Measurements from ENCODE around the gene STXBP1.

The STXBP1 gene

GRCh38 chr9:127611899-127612790, at the start of gene STXBP1:
TSS of gene STXBP1 (plus strand) at chr9:127612277. CDS start at chr9:127612404, 127 bp downstream.
- DNase-seq (ENCODE audit: low read depth in 2 of 2) = peak; percentile 71 to 80

- no peak for DNase-seq (ENCODE audit: low read depth in 2 of 2)
Observed at GRCh38 chr9:127562279-127562796, 49.7 kb upstream of the STXBP1 start.

- DNase-seq (ENCODE audit: low read depth in 2 of 2) = no peak
Observed at GRCh38 chr9:127562841-127563401, 49.2 kb upstream of the STXBP1 start.

GRCh38 chr9:127563579-127563978, 48.5 kb upstream of the STXBP1 start:
- no peak for DNase-seq (ENCODE audit: low read depth in 2 of 2)

GRCh38 chr9:127565231-127565630, 46.8 kb upstream of the STXBP1 start:
- no peak for DNase-seq (ENCODE audit: low read depth in 2 of 2)

GRCh38 chr9:127566351-127567001, 45.6 kb upstream of the STXBP1 start:
- DNase-seq (ENCODE audit: low read depth in 2 of 2) = no peak

- no peak for DNase-seq (ENCODE audit: low read depth in 2 of 2)
Observed at GRCh38 chr9:127567035-127567729, 44.9 kb upstream of the STXBP1 start.

- no peak for DNase-seq (ENCODE audit: low read depth in 2 of 2)
Observed at GRCh38 chr9:127567730-127568617, 44.1 kb upstream of the STXBP1 start.

- no peak for DNase-seq (ENCODE audit: low read depth in 2 of 2)
Observed at GRCh38 chr9:127568618-127568970, 43.5 kb upstream of the STXBP1 start.

GRCh38 chr9:127568971-127569885, 42.8 kb upstream of the STXBP1 start:
- DNase-seq (ENCODE audit: low read depth in 2 of 2) = peak; percentile 60 to 62

- no peak for DNase-seq (ENCODE audit: low read depth in 2 of 2)
Observed at GRCh38 chr9:127569886-127570401, 42.1 kb upstream of the STXBP1 start.

GRCh38 chr9:127570533-127571111, 41.5 kb upstream of the STXBP1 start:
- DNase-seq (ENCODE audit: low read depth in 2 of 2) = no peak

- DNase-seq (ENCODE audit: low read depth in 2 of 2) = no peak
Observed at GRCh38 chr9:127571971-127572370, 40.1 kb upstream of the STXBP1 start.

- DNase-seq (ENCODE audit: low read depth in 2 of 2) = no peak
Observed at GRCh38 chr9:127572961-127573721, 38.9 kb upstream of the STXBP1 start.

- no peak for DNase-seq (ENCODE audit: low read depth in 2 of 2)
Observed at GRCh38 chr9:127574072-127574993, 37.7 kb upstream of the STXBP1 start.

GRCh38 chr9:127575875-127576778, 36.0 kb upstream of the STXBP1 start:
- no peak for DNase-seq (ENCODE audit: low read depth in 2 of 2)

Measured in stimulated activated CD4-positive, alpha-beta T cell treated with anti-CD3 and anti-CD28 coated beads, Interleukin-1b, Interleukin-23, amount 100 ng/mL, for 1 hour (primary cell).